Measurements from ENCODE around the gene CRADD.

CRADD gene

DNA sequence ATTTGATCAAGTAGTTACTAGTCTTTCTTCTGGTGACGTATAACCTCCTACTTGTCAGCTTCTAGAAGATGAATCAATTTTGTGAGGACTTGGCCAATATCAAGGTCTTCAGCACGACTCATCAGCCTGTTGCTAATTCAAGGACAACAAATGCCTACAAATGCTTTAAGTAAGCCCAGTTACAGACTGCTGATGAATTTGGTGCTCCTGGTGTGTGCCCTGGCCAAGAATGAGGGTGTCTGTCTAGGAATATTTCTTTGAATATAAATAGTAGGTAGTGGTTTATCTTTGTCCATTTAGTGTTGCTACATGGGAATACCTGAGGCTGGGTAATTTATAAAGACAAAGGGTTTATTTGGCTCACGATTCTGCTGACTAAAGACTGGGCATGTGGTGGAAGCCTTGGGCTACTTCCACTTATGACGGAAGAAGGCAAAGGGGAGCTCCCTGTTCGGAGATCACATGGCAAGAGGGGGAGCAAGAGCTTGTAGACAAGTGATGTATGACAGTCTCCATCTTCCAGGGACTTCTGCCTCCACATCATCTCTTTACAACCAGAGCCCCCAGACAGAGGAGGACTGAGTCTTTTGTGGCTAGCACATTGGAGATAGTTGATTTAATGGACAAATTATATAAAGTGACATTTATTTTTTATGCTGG is 180.2 kb downstream of the CRADD start:
- FAIRE-seq (no peak), DNase-seq (ENCODE audit: insufficient read length, low spot score) (no peak)
- TF ChIP-seq, protein P1, sequence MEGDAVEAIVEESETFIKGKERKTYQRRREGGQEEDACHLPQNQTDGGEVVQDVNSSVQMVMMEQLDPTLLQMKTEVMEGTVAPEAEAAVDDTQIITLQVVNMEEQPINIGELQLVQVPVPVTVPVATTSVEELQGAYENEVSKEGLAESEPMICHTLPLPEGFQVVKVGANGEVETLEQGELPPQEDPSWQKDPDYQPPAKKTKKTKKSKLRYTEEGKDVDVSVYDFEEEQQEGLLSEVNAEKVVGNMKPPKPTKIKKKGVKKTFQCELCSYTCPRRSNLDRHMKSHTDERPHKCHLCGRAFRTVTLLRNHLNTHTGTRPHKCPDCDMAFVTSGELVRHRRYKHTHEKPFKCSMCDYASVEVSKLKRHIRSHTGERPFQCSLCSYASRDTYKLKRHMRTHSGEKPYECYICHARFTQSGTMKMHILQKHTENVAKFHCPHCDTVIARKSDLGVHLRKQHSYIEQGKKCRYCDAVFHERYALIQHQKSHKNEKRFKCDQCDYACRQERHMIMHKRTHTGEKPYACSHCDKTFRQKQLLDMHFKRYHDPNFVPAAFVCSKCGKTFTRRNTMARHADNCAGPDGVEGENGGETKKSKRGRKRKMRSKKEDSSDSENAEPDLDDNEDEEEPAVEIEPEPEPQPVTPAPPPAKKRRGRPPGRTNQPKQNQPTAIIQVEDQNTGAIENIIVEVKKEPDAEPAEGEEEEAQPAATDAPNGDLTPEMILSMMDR (IDR thresholded peaks at IDR 0.05; ENCODE audit: insufficient read depth, missing control alignments): no peak

DNA sequence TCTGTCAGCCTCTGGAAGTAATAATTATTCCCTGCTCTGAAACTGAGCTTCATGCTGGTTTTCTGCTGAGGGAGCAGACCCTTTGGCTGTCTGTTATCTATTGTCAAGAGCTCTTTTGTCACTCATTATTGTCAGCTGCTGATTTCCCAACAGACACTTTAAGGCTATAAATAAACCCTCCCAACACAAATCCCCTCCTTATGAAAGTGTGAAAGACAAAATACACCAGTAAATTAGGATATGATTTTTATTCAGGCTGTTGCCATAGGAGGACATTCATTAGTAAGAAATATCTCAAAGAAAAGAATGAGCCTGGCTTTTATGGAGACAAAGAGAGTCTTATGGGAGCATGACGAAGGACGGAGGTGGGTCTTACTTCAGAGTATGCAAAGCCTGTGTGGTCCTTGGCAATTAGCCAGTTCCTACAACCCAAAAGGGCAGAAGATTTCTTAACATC is 180.8 kb downstream of the CRADD start:
- TF ChIP-seq, protein P1 (IDR thresholded peaks at IDR 0.05; ENCODE audit: insufficient read depth, missing control alignments): no peak
- no peak for FAIRE-seq
- DNase-seq (ENCODE audit: insufficient read length, low spot score): no peak

DNA sequence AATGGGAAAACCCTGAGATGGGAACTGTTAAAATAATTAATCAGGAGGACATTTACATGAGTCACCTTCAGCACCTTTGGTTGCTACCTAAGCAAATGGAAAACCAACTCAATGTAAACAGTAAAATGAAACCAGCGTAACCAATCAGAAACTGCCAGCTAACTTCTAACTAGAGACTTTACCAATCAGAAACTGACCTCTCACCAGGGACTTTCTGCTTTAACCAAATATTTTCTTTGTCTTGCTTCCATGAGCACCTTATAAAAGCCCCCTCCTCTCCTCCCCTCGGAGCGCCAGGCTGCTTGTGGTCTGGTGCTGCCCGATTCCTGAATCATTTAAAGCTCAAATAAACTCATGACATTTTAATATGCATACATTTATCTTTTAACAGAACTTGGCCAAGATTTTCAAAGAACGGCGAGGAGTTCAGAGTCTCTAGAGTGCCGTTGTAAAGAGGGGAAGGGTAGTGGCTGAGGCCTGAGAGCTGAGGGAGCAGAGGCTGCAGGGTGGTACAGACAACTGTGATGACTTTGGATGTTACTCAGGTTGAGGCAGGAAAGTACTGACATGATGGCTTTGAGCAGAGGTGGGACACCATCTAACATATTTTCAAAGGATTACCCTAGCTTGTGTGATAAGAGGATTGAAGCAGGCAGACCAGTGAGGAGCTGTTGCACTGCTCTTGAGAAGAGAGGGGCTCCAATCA is 183.6 kb downstream of the CRADD start:
- TF ChIP-seq, protein P1 (IDR thresholded peaks at IDR 0.05; ENCODE audit: insufficient read depth, missing control alignments): no peak
- DNase-seq (ENCODE audit: insufficient read length, low spot score) (no peak), FAIRE-seq (no peak)

DNA sequence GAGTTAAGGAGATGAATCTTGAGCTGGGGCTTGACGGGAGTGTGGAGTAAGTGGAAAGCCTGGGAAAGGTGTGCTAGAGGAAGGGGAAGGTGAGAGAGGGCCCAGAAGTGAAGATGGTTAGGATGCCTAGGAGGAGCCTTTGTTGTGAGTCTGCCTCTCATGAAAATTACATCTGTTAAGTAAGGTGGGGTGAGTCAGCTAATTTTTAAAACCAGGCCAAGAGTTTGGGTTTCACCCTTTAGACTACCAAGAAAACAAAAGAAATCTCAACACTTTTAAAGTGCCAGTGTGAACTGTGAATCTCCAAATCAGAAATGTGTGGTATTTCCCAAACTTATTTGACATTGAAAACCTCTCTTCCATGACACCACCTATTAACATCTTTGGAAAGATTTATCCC is 185.2 kb downstream of the CRADD start:
- no peak for FAIRE-seq
- no peak for DNase-seq (ENCODE audit: insufficient read length, low spot score)
- TF ChIP-seq, protein P1 (IDR thresholded peaks at IDR 0.05; ENCODE audit: insufficient read depth, missing control alignments): no peak

DNA sequence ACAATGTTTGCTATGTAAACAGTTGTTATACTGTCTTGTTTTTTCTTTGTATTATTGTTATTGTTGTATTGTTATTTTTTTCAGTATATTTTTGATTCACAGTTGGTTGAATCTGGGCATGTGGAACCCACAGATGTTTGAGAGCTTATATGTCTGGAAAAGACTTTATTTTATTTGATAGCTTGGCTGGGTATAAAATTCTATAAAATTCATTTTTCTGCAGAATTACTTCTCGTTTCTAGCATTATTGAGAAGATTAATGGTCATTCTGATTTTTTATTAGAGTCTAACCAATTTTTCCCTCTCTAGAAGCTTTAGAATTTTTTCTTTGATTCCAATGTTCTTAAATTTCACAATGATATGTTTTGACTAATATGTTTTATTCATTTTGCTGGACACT is 188.6 kb downstream of the CRADD start:
- DNase-seq (ENCODE audit: insufficient read length, low spot score) (no peak), FAIRE-seq (no peak)
- TF ChIP-seq, protein P1 (IDR thresholded peaks at IDR 0.05; ENCODE audit: insufficient read depth, missing control alignments): no peak

DNA sequence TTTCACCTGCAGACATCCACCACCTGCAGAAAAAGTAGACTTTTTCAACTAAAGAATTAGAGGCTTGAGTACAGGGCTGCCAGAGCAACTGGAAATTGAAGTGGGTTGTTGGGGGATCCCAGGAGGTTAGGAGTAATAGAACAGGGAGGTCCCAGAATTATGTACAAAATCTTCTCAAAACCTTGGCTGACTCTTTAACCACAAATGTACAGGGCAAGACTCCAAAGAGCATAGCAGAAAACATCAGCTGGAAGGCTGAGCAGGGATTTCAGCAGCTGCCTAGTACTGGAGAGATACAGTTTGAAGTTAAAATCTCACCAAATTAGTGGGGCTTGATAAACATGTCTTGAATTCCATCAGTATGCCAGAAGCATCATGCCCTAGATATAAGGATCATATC is 191.6 kb downstream of the CRADD start:
- FAIRE-seq (no peak), DNase-seq (ENCODE audit: insufficient read length, low spot score) (no peak)
- TF ChIP-seq, protein P1 (IDR thresholded peaks at IDR 0.05; ENCODE audit: insufficient read depth, missing control alignments): no peak
